ENCODE measurements around the gene LRRC3. TPM values are rescaled to one million over a fixed set of nuclear protein-coding genes. Genes with fewer than 3 reads are reported as not detected.

Gene LRRC3
- total RNA-seq, 1 experiment from 2014 or later = 0.48 TPM

DNA sequence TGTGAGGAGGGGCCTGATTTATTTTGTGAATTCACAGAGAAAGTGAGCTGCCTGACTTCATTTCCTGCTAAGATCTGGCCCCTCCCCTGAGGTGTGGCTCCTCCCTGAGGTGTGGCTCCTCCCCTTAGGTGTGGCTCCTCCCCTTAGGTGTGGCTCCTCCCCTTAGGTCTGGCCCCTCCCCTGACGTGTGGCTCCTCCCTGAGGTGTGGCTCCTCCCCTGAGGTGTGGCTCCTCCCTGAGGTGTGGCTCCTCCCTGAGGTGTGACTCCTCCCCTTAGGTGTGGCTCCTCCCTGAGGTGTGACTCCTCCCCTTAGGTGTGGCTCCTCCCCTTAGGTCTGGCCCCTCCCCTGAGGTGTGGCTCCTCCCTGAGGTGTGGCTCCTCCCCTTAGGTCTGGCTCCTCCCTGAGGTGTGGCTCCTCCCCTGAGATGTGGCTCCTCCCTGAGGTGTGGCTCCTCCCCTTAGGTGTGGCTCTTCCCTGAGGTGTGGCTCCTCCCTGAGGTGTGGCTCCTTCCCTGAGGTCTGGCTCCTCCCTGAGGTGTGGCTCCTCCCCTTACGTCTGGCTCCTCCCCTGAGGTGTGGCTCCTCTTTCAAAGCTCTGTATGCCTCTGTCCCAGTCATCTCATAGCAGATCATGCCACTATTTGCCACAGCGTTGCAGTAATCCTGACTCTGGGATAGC, 26.9 kb upstream of the LRRC3 start:
- Histone ChIP-seq H3K4me1 (replicated peaks; ENCODE audit: insufficient read depth) (no peaks in the 10 kb centered on the region), H3K36me3 (ENCODE audit: low read depth) (no peaks in the 10 kb centered on the region), H3K27ac (no peak overlapping the region), H3K27me3 (ENCODE audit: insufficient read depth, low read depth) (peaks cover 24% of the 10 kb centered on the region), H2AFZ (no peak overlapping the region), H3K79me2 (ENCODE audit: low read depth) (no peaks in the 10 kb centered on the region), H3K4me2 (no peak overlapping the region), H3F3A (ENCODE audit: insufficient read depth, low read depth) (no peaks in the 10 kb centered on the region), H3K9me2 (ENCODE audit: insufficient read depth) (no peaks in the 10 kb centered on the region), H3K4me3 (no peak overlapping the region), H3K9me3 (ENCODE audit: insufficient read depth, low read depth) (no peaks in the 10 kb centered on the region), H4K20me1 (ENCODE audit: insufficient read depth) (no peaks in the 10 kb centered on the region)
- CTCF ChIA-PET = no interaction called here
- POLR2A ChIA-PET (ENCODE audit: unreplicated experiment) = no interaction called here
- no peak for TF ChIP-seq EZH2 (IDR thresholded peaks at IDR 0.05; ENCODE audit: low read depth)
- TF ChIP-seq, protein P1, sequence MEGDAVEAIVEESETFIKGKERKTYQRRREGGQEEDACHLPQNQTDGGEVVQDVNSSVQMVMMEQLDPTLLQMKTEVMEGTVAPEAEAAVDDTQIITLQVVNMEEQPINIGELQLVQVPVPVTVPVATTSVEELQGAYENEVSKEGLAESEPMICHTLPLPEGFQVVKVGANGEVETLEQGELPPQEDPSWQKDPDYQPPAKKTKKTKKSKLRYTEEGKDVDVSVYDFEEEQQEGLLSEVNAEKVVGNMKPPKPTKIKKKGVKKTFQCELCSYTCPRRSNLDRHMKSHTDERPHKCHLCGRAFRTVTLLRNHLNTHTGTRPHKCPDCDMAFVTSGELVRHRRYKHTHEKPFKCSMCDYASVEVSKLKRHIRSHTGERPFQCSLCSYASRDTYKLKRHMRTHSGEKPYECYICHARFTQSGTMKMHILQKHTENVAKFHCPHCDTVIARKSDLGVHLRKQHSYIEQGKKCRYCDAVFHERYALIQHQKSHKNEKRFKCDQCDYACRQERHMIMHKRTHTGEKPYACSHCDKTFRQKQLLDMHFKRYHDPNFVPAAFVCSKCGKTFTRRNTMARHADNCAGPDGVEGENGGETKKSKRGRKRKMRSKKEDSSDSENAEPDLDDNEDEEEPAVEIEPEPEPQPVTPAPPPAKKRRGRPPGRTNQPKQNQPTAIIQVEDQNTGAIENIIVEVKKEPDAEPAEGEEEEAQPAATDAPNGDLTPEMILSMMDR (conservative IDR thresholded peaks at IDR 0.05) = no peak
- DNase-seq = peak; percentile 40 to 44
- intact Hi-C loops (cut with micrococcal nuclease; ENCODE audit: unreplicated experiment) = no loop called here
- no TSS peak for BruUV-seq (replicated peaks)

DNA sequence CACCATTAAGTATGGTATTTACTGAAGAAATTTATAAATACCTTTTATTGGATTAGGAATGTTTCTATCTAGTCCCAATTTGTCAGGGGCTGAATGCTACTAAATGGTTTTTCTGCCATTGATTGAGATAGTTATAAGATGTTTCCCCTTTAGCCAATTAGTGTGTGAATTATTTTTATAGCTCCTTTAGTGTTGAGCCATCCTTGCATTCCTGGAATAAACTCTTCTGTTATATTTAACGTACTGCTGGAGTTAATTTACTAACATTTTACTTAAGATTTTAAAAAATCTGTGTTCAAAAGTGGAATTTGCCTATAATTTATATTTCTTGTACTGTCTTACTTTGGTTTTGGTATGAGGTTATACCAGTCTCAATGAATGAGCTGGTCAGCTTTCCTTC, 25.4 kb upstream of the LRRC3 start:
- BruUV-seq (replicated peaks) = no TSS peak
- CTCF ChIA-PET = no interaction called here

DNA sequence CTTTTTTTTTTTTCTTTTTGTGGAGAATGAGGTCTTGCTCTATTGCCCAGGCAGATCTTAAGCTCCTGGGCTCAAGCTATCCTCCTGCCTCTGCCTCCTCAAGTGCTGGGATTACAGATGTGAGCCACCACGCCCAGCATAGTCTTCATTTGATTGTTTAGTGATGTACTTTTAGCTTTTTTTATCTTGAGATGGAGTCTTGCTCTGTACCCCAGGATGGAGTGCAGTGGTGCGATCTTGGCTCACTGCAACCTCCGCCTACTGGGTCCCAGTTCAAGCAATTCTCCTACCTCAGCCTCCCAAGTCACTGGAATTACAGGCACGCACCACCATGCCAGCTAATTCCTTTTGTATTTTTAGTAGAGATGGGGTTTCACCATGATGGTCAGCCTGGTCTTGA, 24.0 kb upstream of the LRRC3 start:
- Histone ChIP-seq H3K4me1 (replicated peaks; ENCODE audit: insufficient read depth) (no peaks in the 10 kb centered on the region), H3K27ac (no peak overlapping the region), H3K9me3 (ENCODE audit: insufficient read depth, low read depth) (no peaks in the 10 kb centered on the region), H3F3A (ENCODE audit: insufficient read depth, low read depth) (no peaks in the 10 kb centered on the region), H3K9me2 (ENCODE audit: insufficient read depth) (no peaks in the 10 kb centered on the region), H3K4me3 (no peak overlapping the region), H4K20me1 (ENCODE audit: insufficient read depth) (no peaks in the 10 kb centered on the region), H3K27me3 (ENCODE audit: insufficient read depth, low read depth) (peaks cover 15% of the 10 kb centered on the region), H3K36me3 (ENCODE audit: low read depth) (no peaks in the 10 kb centered on the region), H3K79me2 (ENCODE audit: low read depth) (no peaks in the 10 kb centered on the region), H2AFZ (no peak overlapping the region), H3K4me2 (no peak overlapping the region)
- CTCF ChIA-PET = no interaction called here
- POLR2A ChIA-PET (ENCODE audit: unreplicated experiment) = no interaction called here
- intact Hi-C loops (cut with micrococcal nuclease; ENCODE audit: unreplicated experiment) = no loop called here
- DNase-seq = no peak
- TF ChIP-seq, protein P1 (conservative IDR thresholded peaks at IDR 0.05) = no peak
- no peak for TF ChIP-seq EZH2 (IDR thresholded peaks at IDR 0.05; ENCODE audit: low read depth)
- BruUV-seq (replicated peaks) = no TSS peak

More for the DNA sequence above, 25.4 kb upstream of the LRRC3 start:
- Histone ChIP-seq H3K9me3 (ENCODE audit: insufficient read depth, low read depth) (no peaks in the 10 kb centered on the region), H3K36me3 (ENCODE audit: low read depth) (no peaks in the 10 kb centered on the region), H3F3A (ENCODE audit: insufficient read depth, low read depth) (no peaks in the 10 kb centered on the region), H3K79me2 (ENCODE audit: low read depth) (no peaks in the 10 kb centered on the region), H4K20me1 (ENCODE audit: insufficient read depth) (no peaks in the 10 kb centered on the region), H3K9me2 (ENCODE audit: insufficient read depth) (no peaks in the 10 kb centered on the region), H3K4me2 (no peak overlapping the region), H2AFZ (no peak overlapping the region), H3K4me1 (replicated peaks; ENCODE audit: insufficient read depth) (no peaks in the 10 kb centered on the region), H3K27ac (no peak overlapping the region), H3K27me3 (ENCODE audit: insufficient read depth, low read depth) (peaks cover 21% of the 10 kb centered on the region), H3K4me3 (no peak overlapping the region)
- TF ChIP-seq, protein P1 (conservative IDR thresholded peaks at IDR 0.05) = no peak
- no peak for TF ChIP-seq EZH2 (IDR thresholded peaks at IDR 0.05; ENCODE audit: low read depth)
- intact Hi-C loops (cut with micrococcal nuclease; ENCODE audit: unreplicated experiment) = no loop called here
- DNase-seq = no peak
- POLR2A ChIA-PET (ENCODE audit: unreplicated experiment) = no interaction called here
